Measurements from ENCODE around the gene ZFYVE9.
"Not testable (repeated sequence)": the region's sequence is repeated elsewhere in the genome, so short reads cannot be mapped to it uniquely, and the experiment has no call there.

ZFYVE9 gene

DNA sequence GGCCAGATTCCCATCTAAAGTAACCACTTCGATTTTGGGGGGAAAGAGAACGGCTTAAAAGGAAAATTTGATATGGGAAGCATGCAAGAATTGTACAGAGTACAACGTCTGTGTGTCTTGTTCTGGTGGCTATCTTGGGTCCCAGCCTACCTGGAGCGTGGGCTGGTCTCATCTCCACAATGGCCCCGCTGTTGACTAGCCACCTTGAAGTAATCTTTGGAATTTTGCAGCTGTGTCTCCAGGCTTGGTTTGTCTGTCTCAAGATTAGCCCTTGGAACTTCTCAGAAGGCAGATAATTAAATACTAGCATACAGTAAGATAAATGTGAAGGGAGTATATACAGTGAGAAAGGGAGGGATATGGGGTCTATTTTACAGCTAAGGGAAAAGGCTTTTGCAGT lies 225.4 kb downstream of the ZFYVE9 start:
- no peak for ATAC-seq
- no peak for TF ChIP-seq ESRRG (CRISPR knock-in tag; IDR thresholded peaks at IDR 0.05)
- no peak for TF ChIP-seq PPARA (CRISPR knock-in tag; IDR thresholded peaks at IDR 0.05; ENCODE audit: borderline replicate concordance)
- TF ChIP-seq ISL1 (CRISPR knock-in tag; IDR thresholded peaks at IDR 0.05) = no peak
- TF ChIP-seq ZFP30 (CRISPR knock-in tag; IDR thresholded peaks at IDR 0.05) = no peak
- TF ChIP-seq, protein P1, sequence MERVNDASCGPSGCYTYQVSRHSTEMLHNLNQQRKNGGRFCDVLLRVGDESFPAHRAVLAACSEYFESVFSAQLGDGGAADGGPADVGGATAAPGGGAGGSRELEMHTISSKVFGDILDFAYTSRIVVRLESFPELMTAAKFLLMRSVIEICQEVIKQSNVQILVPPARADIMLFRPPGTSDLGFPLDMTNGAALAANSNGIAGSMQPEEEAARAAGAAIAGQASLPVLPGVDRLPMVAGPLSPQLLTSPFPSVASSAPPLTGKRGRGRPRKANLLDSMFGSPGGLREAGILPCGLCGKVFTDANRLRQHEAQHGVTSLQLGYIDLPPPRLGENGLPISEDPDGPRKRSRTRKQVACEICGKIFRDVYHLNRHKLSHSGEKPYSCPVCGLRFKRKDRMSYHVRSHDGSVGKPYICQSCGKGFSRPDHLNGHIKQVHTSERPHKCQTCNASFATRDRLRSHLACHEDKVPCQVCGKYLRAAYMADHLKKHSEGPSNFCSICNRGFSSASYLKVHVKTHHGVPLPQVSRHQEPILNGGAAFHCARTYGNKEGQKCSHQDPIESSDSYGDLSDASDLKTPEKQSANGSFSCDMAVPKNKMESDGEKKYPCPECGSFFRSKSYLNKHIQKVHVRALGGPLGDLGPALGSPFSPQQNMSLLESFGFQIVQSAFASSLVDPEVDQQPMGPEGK (CRISPR knock-in tag; IDR thresholded peaks at IDR 0.05; ENCODE audit: borderline replicate concordance) = no peak
- TF ChIP-seq ZC3H10 (CRISPR knock-in tag; IDR thresholded peaks at IDR 0.05) = no peak
- TF ChIP-seq ZNF70 (CRISPR knock-in tag; IDR thresholded peaks at IDR 0.05) = no peak
- no peak for TF ChIP-seq SNAI2 (CRISPR knock-in tag; IDR thresholded peaks at IDR 0.05)
- TF ChIP-seq, protein P2, sequence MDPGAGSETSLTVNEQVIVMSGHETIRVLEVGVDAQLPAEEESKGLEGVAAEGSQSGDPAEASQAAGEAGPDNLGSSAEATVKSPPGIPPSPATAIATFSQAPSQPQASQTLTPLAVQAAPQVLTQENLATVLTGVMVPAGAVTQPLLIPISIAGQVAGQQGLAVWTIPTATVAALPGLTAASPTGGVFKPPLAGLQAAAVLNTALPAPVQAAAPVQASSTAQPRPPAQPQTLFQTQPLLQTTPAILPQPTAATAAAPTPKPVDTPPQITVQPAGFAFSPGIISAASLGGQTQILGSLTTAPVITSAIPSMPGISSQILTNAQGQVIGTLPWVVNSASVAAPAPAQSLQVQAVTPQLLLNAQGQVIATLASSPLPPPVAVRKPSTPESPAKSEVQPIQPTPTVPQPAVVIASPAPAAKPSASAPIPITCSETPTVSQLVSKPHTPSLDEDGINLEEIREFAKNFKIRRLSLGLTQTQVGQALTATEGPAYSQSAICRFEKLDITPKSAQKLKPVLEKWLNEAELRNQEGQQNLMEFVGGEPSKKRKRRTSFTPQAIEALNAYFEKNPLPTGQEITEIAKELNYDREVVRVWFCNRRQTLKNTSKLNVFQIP (CRISPR knock-in tag; IDR thresholded peaks at IDR 0.05; ENCODE audit: borderline replicate concordance, low read depth) = no peak
- no peak for TF ChIP-seq CSDC2 (CRISPR knock-in tag; IDR thresholded peaks at IDR 0.05)
- TF ChIP-seq OSR1 (CRISPR knock-in tag; IDR thresholded peaks at IDR 0.05) = no peak
- no peak for TF ChIP-seq TCF4 (CRISPR knock-in tag; IDR thresholded peaks at IDR 0.05; ENCODE audit: borderline replicate concordance)
- no peak for TF ChIP-seq RARB (CRISPR knock-in tag; IDR thresholded peaks at IDR 0.05)
- TF ChIP-seq ARNTL (CRISPR knock-in tag; IDR thresholded peaks at IDR 0.05; ENCODE audit: borderline replicate concordance, low read depth) = no peak

DNA sequence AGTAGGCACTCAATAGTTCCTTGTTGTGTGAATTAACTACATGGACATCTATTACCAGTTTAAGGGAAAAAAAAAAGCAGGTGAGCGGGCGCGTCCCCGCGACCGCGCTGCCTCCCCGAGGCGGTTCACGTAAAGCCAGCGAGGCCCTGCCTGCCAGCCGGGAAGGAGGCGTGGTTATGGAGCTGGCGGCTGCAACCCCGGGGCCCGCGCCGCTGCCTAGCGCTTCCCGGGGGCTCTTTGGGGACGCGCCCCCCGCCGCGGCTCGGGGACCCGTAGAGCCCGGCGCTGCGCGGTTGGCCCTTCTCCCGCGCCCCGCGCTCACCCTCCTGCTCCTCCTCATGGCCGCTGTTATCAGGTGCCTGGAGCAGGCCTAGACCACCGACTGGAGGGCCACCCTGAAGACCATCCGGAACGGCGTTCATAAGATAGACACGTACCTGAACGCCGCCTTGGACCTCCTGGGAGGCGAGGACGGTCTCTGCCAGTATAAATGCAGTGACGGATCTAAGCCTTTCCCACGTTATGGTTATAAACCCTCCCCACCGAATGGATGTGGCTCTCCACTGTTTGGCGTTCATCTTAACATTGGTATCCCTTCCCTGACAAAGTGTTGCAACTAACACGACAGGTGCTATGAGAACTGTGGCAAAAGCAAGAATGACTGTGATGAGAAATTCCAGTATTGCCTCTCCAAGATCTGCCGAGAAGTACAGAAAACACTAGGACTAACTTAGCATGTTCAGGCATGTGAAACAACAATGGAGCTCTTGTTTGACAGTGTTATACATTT lies 226.7 kb downstream of the ZFYVE9 start:
- peak; percentile 16 for ATAC-seq
- TF ChIP-seq, protein P3, sequence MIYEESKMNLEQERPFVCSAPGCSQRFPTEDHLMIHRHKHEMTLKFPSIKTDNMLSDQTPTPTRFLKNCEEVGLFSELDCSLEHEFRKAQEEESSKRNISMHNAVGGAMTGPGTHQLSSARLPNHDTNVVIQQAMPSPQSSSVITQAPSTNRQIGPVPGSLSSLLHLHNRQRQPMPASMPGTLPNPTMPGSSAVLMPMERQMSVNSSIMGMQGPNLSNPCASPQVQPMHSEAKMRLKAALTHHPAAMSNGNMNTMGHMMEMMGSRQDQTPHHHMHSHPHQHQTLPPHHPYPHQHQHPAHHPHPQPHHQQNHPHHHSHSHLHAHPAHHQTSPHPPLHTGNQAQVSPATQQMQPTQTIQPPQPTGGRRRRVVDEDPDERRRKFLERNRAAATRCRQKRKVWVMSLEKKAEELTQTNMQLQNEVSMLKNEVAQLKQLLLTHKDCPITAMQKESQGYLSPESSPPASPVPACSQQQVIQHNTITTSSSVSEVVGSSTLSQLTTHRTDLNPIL (CRISPR knock-in tag; IDR thresholded peaks at IDR 0.05; ENCODE audit: low read depth) = no peak
- TF ChIP-seq ESRRG (CRISPR knock-in tag; IDR thresholded peaks at IDR 0.05) (no peak), TOX (CRISPR knock-in tag; IDR thresholded peaks at IDR 0.05; ENCODE audit: borderline replicate concordance) (no peak), CSDC2 (CRISPR knock-in tag; IDR thresholded peaks at IDR 0.05) (no peak), ARNTL (CRISPR knock-in tag; IDR thresholded peaks at IDR 0.05; ENCODE audit: borderline replicate concordance, low read depth) (no peak), ISL1 (CRISPR knock-in tag; IDR thresholded peaks at IDR 0.05) (no peak), OSR1 (CRISPR knock-in tag; IDR thresholded peaks at IDR 0.05) (no peak), ZFP3 (CRISPR knock-in tag; IDR thresholded peaks at IDR 0.05) (no peak), GLIS3 (CRISPR knock-in tag; IDR thresholded peaks at IDR 0.05) (no peak), TCF4 (CRISPR knock-in tag; IDR thresholded peaks at IDR 0.05; ENCODE audit: borderline replicate concordance) (no peak), ZNF565 (CRISPR knock-in tag; conservative IDR thresholded peaks at IDR 0.05; ENCODE audit: low read depth) (no peak), ZFP30 (CRISPR knock-in tag; IDR thresholded peaks at IDR 0.05) (no peak), SNAI2 (CRISPR knock-in tag; IDR thresholded peaks at IDR 0.05) (no peak), RARB (CRISPR knock-in tag; IDR thresholded peaks at IDR 0.05) (no peak), ZNF70 (CRISPR knock-in tag; IDR thresholded peaks at IDR 0.05) (no peak), PPARA (CRISPR knock-in tag; IDR thresholded peaks at IDR 0.05; ENCODE audit: borderline replicate concordance) (no peak), ZC3H10 (CRISPR knock-in tag; IDR thresholded peaks at IDR 0.05) (no peak)
- TF ChIP-seq, protein P2 (CRISPR knock-in tag; IDR thresholded peaks at IDR 0.05; ENCODE audit: borderline replicate concordance, low read depth) = no peak
- TF ChIP-seq, protein P4, sequence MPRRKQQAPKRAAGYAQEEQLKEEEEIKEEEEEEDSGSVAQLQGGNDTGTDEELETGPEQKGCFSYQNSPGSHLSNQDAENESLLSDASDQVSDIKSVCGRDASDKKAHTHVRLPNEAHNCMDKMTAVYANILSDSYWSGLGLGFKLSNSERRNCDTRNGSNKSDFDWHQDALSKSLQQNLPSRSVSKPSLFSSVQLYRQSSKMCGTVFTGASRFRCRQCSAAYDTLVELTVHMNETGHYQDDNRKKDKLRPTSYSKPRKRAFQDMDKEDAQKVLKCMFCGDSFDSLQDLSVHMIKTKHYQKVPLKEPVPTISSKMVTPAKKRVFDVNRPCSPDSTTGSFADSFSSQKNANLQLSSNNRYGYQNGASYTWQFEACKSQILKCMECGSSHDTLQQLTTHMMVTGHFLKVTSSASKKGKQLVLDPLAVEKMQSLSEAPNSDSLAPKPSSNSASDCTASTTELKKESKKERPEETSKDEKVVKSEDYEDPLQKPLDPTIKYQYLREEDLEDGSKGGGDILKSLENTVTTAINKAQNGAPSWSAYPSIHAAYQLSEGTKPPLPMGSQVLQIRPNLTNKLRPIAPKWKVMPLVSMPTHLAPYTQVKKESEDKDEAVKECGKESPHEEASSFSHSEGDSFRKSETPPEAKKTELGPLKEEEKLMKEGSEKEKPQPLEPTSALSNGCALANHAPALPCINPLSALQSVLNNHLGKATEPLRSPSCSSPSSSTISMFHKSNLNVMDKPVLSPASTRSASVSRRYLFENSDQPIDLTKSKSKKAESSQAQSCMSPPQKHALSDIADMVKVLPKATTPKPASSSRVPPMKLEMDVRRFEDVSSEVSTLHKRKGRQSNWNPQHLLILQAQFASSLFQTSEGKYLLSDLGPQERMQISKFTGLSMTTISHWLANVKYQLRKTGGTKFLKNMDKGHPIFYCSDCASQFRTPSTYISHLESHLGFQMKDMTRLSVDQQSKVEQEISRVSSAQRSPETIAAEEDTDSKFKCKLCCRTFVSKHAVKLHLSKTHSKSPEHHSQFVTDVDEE (CRISPR knock-in tag; IDR thresholded peaks at IDR 0.05) = no peak

DNA sequence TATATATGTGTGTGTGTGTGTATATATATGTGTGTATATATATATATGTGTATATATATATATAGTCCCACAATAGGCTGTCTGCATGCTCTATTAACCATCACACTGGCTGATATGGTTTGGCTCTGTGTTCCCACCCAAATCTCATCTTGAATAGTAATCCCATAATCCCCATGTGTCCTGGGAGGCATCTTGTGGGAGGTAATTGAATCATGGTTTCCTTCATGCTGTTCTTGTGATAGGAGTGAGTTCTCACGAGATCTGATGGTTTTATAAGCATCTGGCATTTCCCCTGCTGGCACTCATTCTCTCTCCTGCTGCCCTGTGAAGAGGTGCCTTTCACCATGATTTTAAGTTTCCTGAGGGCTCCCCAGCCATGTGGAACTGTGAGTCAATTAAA lies 228.0 kb downstream of the ZFYVE9 start:
- ATAC-seq = not testable (repeated sequence)
